Mesenchymal stem cell (in vitro differentiated cells and primary cell): ENCODE measurements around the gene SLC26A8.

Source experiments
- DNase-seq: peaks from one replicate; pipeline ENCODE4 v3.0.0-alpha.2; 2013
- H2AFZ ChIP-seq: one replicate; pipeline ENCODE4 v1.6.1; 2013; ENCODE audit warnings: low read depth, mild to moderate bottlenecking, control low read depth, inconsistent platforms, low read length, moderate library complexity
- H2AK5ac ChIP-seq: 2 replicates; pipeline ENCODE4 v1.6.1; 2013; ENCODE audit warnings: low read length, moderate library complexity, mild to moderate bottlenecking, inconsistent platforms; ENCODE audit not compliant: severe bottlenecking
- H2BK120ac ChIP-seq: one replicate; pipeline ENCODE4 v1.6.1; 2013; ENCODE audit warnings: low read depth, mild to moderate bottlenecking, inconsistent platforms, low read length, moderate library complexity
- H2BK12ac ChIP-seq, 2 experiments: one replicate each; pipeline ENCODE4 v1.6.1; 2013; ENCODE audit warnings: inconsistent platforms in 2 of 2, low read length in 2 of 2, mild to moderate bottlenecking in 2 of 2, moderate library complexity in 2 of 2, control low read depth in 1 of 2
- H2BK15ac ChIP-seq: one replicate; pipeline ENCODE4 v1.6.1; 2013; ENCODE audit warnings: mild to moderate bottlenecking, low read depth, inconsistent platforms; ENCODE audit not compliant: poor library complexity, severe bottlenecking
- H2BK5ac ChIP-seq: 2 replicates; pipeline ENCODE4 v1.6.1; 2013; ENCODE audit warnings: low read depth, mild to moderate bottlenecking, low read length, control low read depth, inconsistent platforms; ENCODE audit not compliant: poor library complexity, severe bottlenecking
- H3K14ac ChIP-seq, 2 experiments: one replicate each; pipeline ENCODE4 v1.6.1; 2013; ENCODE audit warnings: inconsistent platforms in 2 of 2, low read length in 2 of 2, control low read depth in 1 of 2, mild to moderate bottlenecking in 1 of 2, moderate library complexity in 1 of 2
- H3K18ac ChIP-seq, 2 experiments: one replicate each; pipeline ENCODE4 v1.6.1; 2013; ENCODE audit warnings: inconsistent platforms in 2 of 2, low read length in 2 of 2, control low read depth in 1 of 2, low read depth in 1 of 2, mild to moderate bottlenecking in 1 of 2
- H3K23ac ChIP-seq, 2 experiments: one replicate each; pipeline ENCODE4 v1.6.1; 2013; ENCODE audit warnings: inconsistent platforms in 2 of 2, low read length in 2 of 2, mild to moderate bottlenecking in 2 of 2, moderate library complexity in 2 of 2, control low read depth in 1 of 2
- H3K27ac ChIP-seq: 2 replicates; pipeline ENCODE4 v1.5.1; 2013; ENCODE audit warnings: mild to moderate bottlenecking, moderate library complexity, low read length, control low read depth, inconsistent platforms; ENCODE audit not compliant: poor library complexity, severe bottlenecking
- H3K27me3 ChIP-seq, 2 experiments: 2 replicates each; pipeline versions ENCODE4 v1.6.1 to v1.7.0; 2013; ENCODE audit warnings: low read length in 2 of 2, mild to moderate bottlenecking in 2 of 2, moderate library complexity in 2 of 2, control low read depth in 1 of 2, inconsistent platforms in 1 of 2; ENCODE audit not compliant: control insufficient read depth in 1 of 2, insufficient read depth in 1 of 2
- H3K36me3 ChIP-seq, 2 experiments: 2 replicates each; pipeline versions ENCODE4 v1.6.1 to v1.7.0; 2013; ENCODE audit warnings: low read length in 2 of 2, control low read depth in 1 of 2, inconsistent platforms in 1 of 2, low read depth in 1 of 2, mild to moderate bottlenecking in 1 of 2; ENCODE audit not compliant: insufficient read depth in 2 of 2, control insufficient read depth in 1 of 2
- H3K4ac ChIP-seq, 2 experiments: one replicate each; pipeline ENCODE4 v1.6.1; 2013; ENCODE audit warnings: inconsistent platforms in 2 of 2, low read length in 2 of 2, mild to moderate bottlenecking in 2 of 2, moderate library complexity in 2 of 2, control low read depth in 1 of 2, low read depth in 1 of 2
- H3K4me1 ChIP-seq: 2 replicates; pipeline ENCODE4 v1.6.1; 2013; ENCODE audit warnings: low read depth, low read length, control low read depth; ENCODE audit not compliant: control insufficient read depth, insufficient read depth
- H3K4me2 ChIP-seq: 2 replicates; pipeline ENCODE4 v1.6.1; 2013; ENCODE audit warnings: low read length, mild to moderate bottlenecking, inconsistent platforms; ENCODE audit not compliant: poor library complexity, severe bottlenecking
- H3K4me3 ChIP-seq, 2 experiments: 2 replicates each; pipeline versions ENCODE4 v1.5.1 to v1.7.0; 2013; ENCODE audit warnings: low read length in 2 of 2, mild to moderate bottlenecking in 2 of 2, control low read depth in 1 of 2, low read depth in 1 of 2; ENCODE audit not compliant: insufficient read depth in 1 of 2
- H3K79me1 ChIP-seq: replicated peaks from 2 replicates; pipeline ENCODE4 v1.6.1; 2013; ENCODE audit warnings: mild to moderate bottlenecking, control low read depth, low read length, inconsistent platforms; ENCODE audit not compliant: poor library complexity, severe bottlenecking
- H3K9ac ChIP-seq: 2 replicates; pipeline ENCODE4 v1.7.0; 2013; ENCODE audit warnings: mild to moderate bottlenecking, low read length, moderate library complexity
- H3K9me3 ChIP-seq: 2 replicates; pipeline ENCODE4 v1.7.0; 2013; ENCODE audit warnings: mild to moderate bottlenecking, low read length; ENCODE audit not compliant: control insufficient read depth
- H4K8ac ChIP-seq: one replicate; pipeline ENCODE4 v1.6.1; 2013; ENCODE audit warnings: inconsistent platforms, mild to moderate bottlenecking, low read length, moderate library complexity
- H4K91ac ChIP-seq: one replicate; pipeline ENCODE4 v1.6.1; 2013; ENCODE audit warnings: mild to moderate bottlenecking, low read length, inconsistent platforms
- WGBS: methylation state at CpG from one replicate; pipeline ENCODE4 v1.1.7; 2013; ENCODE audit warnings: mixed read lengths; 5-methylcytosine and 5-hydroxymethylcytosine counted together

SLC26A8 gene

DNA sequence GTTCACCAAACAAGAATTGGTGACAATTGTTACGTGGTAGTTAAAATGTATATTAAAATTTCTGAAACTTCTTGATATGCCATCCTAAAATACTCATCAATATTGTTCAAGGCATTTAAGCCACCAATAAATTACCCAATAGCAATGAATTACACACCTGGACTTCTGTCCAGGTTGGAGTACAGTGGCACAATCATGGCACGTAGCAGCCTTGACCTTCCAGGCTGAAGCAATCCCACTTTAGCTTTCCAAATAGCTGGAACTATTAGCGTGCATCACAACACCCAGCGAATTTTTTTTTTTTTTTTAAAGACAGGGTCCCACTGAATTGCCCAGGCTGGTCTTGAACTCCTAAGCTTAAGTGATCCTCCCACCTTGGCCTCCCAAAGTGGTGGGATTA lies 120.8 kb downstream of the SLC26A8 start:
- Histone ChIP-seq H3K9me3 (no peaks in the 10 kb centered on the region), H3K4me1 (no peaks in the 10 kb centered on the region), H3K27ac (no peak overlapping the region), H2AK5ac (no peak overlapping the region), H2BK120ac (no peak overlapping the region), H3K36me3 (peaks cover 2 to 24% of the 10 kb centered on the region in 2 experiments), H3K4ac (no peak overlapping the region), H4K8ac (no peak overlapping the region), H2BK15ac (no peak overlapping the region), H3K18ac (no peak overlapping the region), H2AFZ (no peak overlapping the region), H3K23ac (no peak overlapping the region), H3K14ac (no peak overlapping the region), H2BK5ac (no peak overlapping the region), H2BK12ac (no peak overlapping the region), H3K9ac (no peak overlapping the region), H3K27me3 (no peaks in the 10 kb centered on the region), H3K4me2 (no peak overlapping the region), H3K79me1 (peaks cover 13% of the 10 kb centered on the region), H4K91ac (no peak overlapping the region), H3K4me3 (no peak overlapping the region)
- no peak for DNase-seq
- 98% methylated on average over 3 of the region's 4 CpGs for WGBS

DNA sequence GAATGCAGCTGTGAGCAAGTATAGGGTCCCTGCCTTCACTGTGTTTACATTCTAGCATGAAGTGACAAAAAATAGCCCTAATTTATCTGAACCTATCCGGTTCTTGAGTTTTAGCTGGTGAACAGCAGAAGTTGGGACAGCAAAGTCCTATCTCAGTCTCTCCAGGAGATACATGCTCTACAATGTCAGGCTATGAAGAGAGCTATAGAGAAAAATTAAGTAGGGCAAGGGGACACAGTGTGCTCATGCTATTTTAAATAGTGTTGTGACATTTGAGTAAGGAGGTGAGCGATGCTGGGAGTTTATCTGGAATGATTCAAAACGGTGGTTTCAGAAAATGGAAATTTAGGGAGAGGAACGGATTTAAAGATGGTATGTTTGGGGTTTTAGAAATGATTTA lies 124.0 kb downstream of the SLC26A8 start:
- peaks cover 19% of the 10 kb centered on the region for H3K79me1 ChIP-seq
- no peak overlapping the region for H3K14ac ChIP-seq
- no peak overlapping the region for H2BK15ac ChIP-seq
- no peak for DNase-seq
- H3K9ac ChIP-seq = no peak overlapping the region
- H3K4me1 ChIP-seq = no peaks in the 10 kb centered on the region
- no peak overlapping the region for H3K18ac ChIP-seq
- H3K27me3 ChIP-seq = no peaks in the 10 kb centered on the region
- H4K91ac ChIP-seq = no peak overlapping the region
- no peaks in the 10 kb centered on the region for H3K9me3 ChIP-seq
- H3K36me3 ChIP-seq = peaks cover 3 to 21% of the 10 kb centered on the region in 2 experiments
- H3K4ac ChIP-seq = no peak overlapping the region
- H3K4me2 ChIP-seq = no peak overlapping the region
- 96% methylated on average over 4 of the region's 4 CpGs for WGBS
- no peak overlapping the region for H4K8ac ChIP-seq
- no peak overlapping the region for H2AK5ac ChIP-seq
- H3K4me3 ChIP-seq = no peak overlapping the region
- no peak overlapping the region for H2AFZ ChIP-seq
- H2BK120ac ChIP-seq = no peak overlapping the region
- H3K23ac ChIP-seq = no peak overlapping the region
- H3K27ac ChIP-seq = no peak overlapping the region
- no peak overlapping the region for H2BK12ac ChIP-seq
- no peak overlapping the region for H2BK5ac ChIP-seq

DNA sequence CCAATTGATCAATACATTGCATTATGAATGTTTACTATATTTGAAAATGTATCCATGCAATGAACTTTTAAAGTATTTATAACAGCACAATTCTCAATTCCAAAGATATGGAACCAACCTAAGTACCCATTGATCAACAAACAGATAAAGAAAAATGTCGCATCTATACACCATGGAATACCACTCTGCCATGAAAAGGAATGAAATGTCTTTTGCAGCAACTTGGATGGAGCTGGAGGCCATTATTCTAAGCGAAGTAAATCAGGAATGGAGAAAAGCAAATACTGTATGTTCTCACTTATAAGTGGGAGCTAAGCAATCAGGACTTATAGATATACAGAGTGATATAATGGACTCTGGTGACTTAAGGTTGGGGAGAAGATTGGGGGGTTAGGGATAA lies 126.4 kb downstream of the SLC26A8 start:
- H2BK120ac ChIP-seq = no peak overlapping the region
- H3K9me3 ChIP-seq = no peaks in the 10 kb centered on the region
- peaks cover 5% of the 10 kb centered on the region for H3K4me1 ChIP-seq
- H3K23ac ChIP-seq = no peak overlapping the region
- peaks cover 3 to 10% of the 10 kb centered on the region in 2 experiments for H3K36me3 ChIP-seq
- H2AK5ac ChIP-seq = no peak overlapping the region
- no peak overlapping the region for H2BK15ac ChIP-seq
- WGBS = 92% methylated on average over 2 of the region's 2 CpGs
- H3K14ac ChIP-seq = no peak overlapping the region
- no peak for DNase-seq
- no peaks in the 10 kb centered on the region for H3K27me3 ChIP-seq
- H3K4me3 ChIP-seq = no peak overlapping the region
- H2BK5ac ChIP-seq = no peak overlapping the region
- no peak overlapping the region for H3K4ac ChIP-seq
- no peak overlapping the region for H3K4me2 ChIP-seq
- peaks cover 17% of the 10 kb centered on the region for H3K79me1 ChIP-seq
- H4K91ac ChIP-seq = no peak overlapping the region
- no peak overlapping the region for H2AFZ ChIP-seq
- H2BK12ac ChIP-seq = no peak overlapping the region
- H3K27ac ChIP-seq = no peak overlapping the region
- no peak overlapping the region for H4K8ac ChIP-seq
- no peak overlapping the region for H3K18ac ChIP-seq
- no peak overlapping the region for H3K9ac ChIP-seq

DNA sequence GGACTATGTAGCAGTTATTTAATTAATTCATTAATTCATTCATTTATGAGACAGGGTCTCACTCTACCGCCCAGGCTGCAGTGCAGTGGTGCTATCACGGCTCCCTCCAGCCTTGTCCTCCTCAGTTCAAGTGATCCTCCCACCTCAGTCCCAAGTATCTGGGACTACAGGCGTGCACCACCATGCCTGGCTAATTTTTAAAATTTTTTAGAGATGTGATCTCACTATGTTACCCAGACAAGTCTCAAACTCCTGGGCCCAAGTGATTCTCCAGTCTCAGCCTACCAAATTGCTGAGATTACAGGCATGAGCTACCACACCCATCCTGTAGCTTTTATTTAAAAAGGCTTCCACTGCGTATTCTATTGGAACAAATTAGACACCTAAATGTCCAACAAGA lies 127.0 kb downstream of the SLC26A8 start:
- no peak overlapping the region for H3K27ac ChIP-seq
- H3K23ac ChIP-seq = no peak overlapping the region
- peaks cover 3 to 6% of the 10 kb centered on the region in 2 experiments for H3K36me3 ChIP-seq
- no peak overlapping the region for H3K4ac ChIP-seq
- no peak overlapping the region for H4K91ac ChIP-seq
- no peak overlapping the region for H2AK5ac ChIP-seq
- H3K18ac ChIP-seq = no peak overlapping the region
- no peak overlapping the region for H2BK15ac ChIP-seq
- no peak overlapping the region for H4K8ac ChIP-seq
- WGBS = 97% methylated on average over 3 of the region's 4 CpGs
- no peak overlapping the region for H3K9ac ChIP-seq
- peaks cover 14% of the 10 kb centered on the region for H3K79me1 ChIP-seq
- H2BK120ac ChIP-seq = no peak overlapping the region
- H3K4me1 ChIP-seq = peaks cover 5% of the 10 kb centered on the region
- no peak overlapping the region for H3K14ac ChIP-seq
- H2BK12ac ChIP-seq = no peak overlapping the region
- H3K9me3 ChIP-seq = no peaks in the 10 kb centered on the region
- DNase-seq = no peak
- no peak overlapping the region for H2AFZ ChIP-seq
- no peaks in the 10 kb centered on the region for H3K27me3 ChIP-seq
- H2BK5ac ChIP-seq = no peak overlapping the region
- H3K4me2 ChIP-seq = no peak overlapping the region
- no peak overlapping the region for H3K4me3 ChIP-seq
